HG03378 (cell line): Measurements from ENCODE around the gene KCNG1.
A peak's percentile ranks its signal among the peaks of the same experiment; 100 is the strongest.
"Not testable (repeated sequence)": the region's sequence is repeated elsewhere in the genome, so short reads cannot be mapped to it uniquely, and the experiment has no call there.

Experiments used
- ATAC-seq: cut with Tn5 transposase; IDR thresholded peaks from one replicate; pipeline ENCODE4 v1.9.1; 2021; ENCODE audit warnings: mild to moderate bottlenecking, moderate library complexity; ENCODE audit not compliant: unreplicated experiment

Gene KCNG1

DNA sequence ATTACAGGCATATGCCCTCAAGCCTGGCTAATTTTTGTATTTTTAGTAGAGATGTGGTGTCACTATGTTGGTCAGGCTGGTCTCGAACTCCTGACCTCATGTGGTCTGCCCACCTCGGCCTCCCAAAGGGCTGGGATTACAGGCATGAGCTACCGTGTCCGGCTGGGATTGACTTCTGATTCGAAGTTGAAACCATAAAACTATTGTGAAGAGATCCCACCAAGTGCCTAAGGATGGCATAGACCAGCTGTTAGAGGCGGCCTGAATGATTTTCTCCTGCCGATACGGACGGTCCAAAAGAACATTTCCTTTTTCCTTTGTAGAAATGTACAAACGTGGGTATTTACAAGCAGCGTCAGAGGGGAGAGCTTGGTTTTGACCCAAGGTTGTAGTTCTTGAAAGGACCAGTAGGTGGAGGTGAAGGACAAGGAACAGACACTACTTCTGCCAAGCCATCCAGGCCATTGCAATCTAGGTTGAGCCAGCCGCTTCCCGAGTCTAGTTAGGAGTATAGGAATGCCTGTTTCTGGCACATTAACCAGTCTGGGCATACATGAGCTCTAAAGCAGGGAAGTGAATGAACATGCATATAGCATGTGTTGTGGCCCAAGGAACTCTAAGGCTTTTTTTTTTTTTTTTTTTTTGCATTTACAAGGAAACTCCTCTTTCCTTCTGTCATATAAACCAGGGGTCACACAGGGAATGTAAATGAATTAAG lies 35.3 kb downstream of the KCNG1 start:
- no peak for ATAC-seq

GRCh38 chr20:50983321-50983720 lies 39.6 kb downstream of the KCNG1 start:
- no peak for ATAC-seq

- ATAC-seq: no peak
Measured at GRCh38 chr20:50982363-50982762, 40.5 kb downstream of the KCNG1 start.

- ATAC-seq: no peak
Measured at GRCh38 chr20:50981714-50982048, 41.2 kb downstream of the KCNG1 start.

DNA sequence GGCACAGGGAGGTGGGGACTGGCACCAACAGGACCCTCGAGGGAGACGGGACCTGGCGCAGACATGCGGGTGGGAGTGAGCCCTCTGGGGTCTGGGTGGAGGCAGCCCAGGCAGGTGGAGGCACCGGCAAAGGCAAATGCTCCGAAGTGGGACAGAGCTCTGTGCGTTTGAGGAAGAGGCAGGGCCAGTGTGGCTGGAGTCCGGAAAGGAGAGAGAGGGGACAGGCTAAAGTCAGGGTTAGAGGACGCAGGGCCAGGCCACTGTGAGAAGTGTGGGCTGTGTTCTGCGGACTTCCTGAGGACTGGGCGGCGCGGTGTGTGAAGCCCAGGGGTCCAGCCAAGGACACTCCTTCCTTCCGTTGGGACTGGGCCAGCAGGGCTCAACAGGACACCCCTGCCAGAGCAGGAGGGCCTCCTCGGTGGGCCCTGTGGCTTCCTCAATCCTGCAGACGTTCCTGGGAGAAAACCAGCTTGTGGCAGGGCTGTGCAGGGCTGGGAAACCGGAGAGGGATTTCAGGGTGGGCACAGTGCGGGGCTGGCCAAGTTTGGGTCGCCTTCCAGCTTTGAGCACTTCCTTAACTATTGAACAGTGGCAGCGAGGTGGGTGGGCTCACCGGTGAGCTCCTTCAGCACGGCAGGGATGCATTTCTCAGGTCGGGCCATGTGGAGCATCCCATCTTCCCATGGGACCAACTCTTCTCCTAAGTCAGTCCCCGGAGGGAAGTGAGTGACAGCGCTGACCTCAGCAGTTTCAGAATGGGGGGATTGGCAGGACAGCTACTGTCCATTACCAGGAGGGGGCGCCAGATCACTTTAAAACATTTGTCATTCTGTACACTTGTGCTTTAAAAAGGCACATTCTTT lies 41.8 kb downstream of the KCNG1 start:
- no peak for ATAC-seq

DNA sequence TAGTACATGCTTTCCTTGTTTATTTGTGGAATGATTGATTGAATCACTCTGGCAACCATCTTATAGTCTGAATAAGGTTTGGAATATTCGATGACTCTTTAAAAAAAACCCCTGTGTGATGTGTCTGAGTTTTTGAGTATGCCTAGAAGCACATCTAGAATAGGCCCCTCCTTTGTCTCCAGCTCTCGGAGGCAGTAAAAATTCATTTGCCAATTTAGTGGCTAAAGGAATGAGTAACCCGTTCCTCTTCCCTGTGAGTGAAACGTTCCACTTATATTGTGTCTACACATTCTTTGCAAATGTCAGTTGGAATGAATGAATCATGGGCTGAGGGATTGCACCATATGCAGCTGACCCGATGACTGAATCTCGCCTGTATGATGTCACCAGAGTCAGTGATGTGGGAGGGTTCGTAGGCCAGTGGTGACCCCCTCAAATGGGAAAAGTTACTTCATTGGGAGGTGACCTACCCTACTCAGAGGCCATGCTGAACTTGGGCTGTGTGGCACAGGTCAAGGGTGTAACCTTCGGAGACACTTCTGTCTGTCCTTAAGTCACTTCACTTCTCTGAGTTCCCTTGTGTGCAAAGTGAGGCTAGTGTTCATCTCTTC lies 42.7 kb downstream of the KCNG1 start:
- no peak for ATAC-seq

- not testable (repeated sequence) for ATAC-seq
Measured at GRCh38 chr20:50978533-50978932, 44.4 kb downstream of the KCNG1 start.

DNA sequence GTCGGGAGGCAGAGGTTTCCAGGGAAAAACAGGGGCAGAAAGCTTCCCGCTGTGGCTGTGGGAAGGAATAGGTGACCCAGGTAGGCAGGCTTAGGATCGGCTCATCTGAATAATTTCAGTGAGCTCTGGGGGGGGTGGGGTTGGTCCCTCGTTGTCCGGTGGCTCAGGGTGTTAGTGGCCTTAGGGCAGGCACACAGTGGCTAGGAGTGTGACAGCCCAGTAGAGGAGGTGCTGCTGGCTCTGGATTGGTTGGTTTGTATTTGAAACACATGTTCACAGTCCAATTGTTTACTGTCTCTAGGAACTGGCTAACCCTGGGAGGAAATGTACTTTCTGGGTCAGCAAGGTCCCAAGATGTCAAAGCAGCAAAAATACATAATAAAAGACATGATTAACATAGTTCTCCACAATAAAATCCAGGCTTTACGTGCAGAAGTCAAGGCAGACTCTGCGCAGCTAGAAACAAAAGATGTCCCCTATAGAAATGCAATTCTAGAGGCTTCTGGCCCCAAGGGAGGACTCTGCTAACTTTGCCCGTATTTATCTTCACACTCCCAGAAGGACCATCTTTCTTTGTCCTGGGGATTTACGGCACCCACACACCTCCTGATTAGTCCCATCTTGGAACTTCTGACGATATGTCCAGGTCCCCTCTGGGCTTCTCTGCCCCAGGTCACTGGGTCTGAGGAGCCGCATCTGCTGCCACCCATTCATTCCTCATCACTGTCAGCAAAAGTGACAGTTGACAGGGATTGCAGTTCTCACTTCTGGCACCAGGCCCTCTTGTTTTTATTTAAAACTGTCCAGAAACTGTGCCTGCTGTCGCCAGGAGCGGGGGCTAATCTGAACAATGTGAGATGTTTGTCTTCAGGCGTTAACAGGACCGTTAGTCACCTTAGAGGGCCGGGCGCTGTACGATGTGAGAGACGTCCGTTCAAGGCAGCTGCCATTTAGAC lies 45.6 kb downstream of the KCNG1 start:
- no peak for ATAC-seq

- no peak for ATAC-seq
Measured at GRCh38 chr20:50975701-50976330, 47.1 kb downstream of the KCNG1 start.

DNA sequence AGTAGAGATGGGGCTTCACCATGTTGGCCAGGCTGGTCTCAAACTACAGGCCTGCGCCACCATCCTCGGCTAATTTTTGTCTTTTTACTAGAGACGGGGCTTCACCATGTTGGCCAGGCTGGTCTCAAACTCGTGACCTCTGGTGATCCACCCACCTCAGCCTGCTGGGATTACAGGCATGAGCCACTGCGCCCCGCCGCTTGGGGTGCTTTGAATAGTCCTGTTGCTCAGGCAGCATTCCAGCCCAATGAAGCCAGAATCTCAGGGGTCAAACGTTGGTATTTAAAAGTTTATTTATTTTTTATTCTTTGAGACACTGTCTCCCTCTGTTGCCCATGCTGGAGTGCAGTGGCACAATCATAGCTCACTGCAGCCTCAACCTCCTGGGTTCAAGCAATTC lies 53.0 kb downstream of the KCNG1 start:
- no peak for ATAC-seq

DNA sequence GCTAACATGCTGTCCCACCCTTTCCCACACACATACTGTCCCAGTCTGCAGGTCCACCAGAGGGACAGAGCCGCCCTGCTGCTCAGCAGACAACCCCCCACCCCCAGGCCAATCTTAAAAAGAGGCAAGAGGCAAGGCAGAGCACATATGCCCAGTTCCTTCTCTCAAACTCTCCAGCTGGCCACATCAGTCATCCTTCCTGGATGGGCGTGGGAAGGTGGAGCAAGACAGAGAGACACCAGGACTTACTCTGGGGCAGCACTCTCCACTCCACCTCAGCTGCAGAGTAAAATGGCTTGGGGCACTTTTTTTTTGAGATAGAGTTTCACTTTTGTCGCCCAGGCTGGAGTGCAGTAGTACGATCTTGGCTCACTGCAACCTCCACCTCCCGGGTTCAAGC lies 53.5 kb downstream of the KCNG1 start:
- ATAC-seq: no peak

GRCh38 chr20:50968289-50968688 lies 54.6 kb downstream of the KCNG1 start:
- ATAC-seq: no peak

DNA sequence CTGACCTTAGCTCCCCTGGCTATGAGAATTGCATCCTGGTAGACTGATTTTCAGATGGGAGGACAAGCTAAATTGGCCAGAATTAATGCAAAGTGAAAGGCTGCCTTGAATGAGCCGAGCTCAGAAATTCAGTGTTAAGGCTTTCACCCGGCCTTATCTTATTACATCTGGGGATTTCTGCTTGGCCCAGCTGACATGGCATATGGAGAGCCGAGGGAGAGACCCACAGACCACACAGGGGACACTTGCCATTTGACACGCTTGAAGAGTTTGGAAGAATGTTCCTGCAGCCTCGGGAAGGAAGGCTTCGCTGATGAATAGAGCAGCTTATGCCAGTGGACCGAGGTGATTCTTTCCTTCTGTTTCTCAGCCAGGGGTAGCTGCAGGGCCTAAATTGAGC lies 55.3 kb downstream of the KCNG1 start:
- ATAC-seq: no peak

GRCh38 chr20:50959543-50960126 lies 63.3 kb downstream of the KCNG1 start:
- ATAC-seq: no peak

GRCh38 chr20:50958615-50959542 lies 64.0 kb downstream of the KCNG1 start, which contains the start of gene MOCS3:
Gene MOCS3 (plus strand): TSS chr20:50958818. CDS start chr20:50958843, 25 bp downstream.
- peak; percentile 78 for ATAC-seq

- peak; percentile 68 for ATAC-seq
Measured at GRCh38 chr20:50957798-50958614, 64.9 kb downstream of the KCNG1 start, which contains the start of gene DPM1. Gene DPM1 (minus strand): TSS chr20:50958532. CDS start chr20:50958523, 9 bp downstream.

DNA sequence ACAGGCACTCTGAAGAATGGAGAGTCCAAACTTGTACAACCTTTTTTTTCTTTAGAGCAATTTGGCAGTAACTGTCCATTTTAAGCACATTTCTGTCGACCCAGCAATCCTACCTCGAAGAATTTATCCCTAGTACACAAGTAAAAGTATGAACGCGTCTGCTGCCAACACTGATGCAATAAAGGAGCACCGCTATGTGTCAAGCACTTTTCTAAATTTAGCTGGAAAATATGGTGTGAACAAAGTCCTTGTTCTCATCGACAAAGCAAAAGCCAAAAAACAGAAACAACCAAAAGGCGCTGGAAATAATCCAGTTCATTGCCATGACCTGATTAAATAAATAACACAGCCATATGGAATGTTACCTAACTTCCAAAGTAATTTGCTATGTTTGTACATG lies 65.6 kb downstream of the KCNG1 start:
- no peak for ATAC-seq

DNA sequence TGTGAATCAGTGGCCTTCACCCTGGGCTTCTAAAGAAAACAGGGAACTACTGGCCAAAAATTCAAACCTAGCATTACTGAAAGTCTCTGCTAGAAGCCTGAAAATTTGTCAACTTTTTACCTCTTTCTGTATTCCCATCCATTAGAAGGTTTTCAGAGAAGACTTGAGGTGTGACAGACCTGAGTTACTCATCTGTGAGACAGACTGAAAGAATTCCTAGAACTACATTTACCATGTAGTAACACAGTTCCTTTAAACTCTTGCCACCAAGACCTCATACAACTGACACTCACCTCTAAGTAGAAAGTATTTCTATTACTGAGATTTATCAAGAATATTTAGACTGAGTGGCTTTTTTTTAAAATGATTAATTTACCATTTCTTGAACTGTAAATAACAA lies 69.1 kb downstream of the KCNG1 start:
- ATAC-seq: no peak
